KMS-11 (cell line): ENCODE data around the gene A1BG.

Source experiments
- H2AFZ ChIP-seq: fragments of 200-600 bp; sonication (generic); 2 replicates; pipeline ENCODE4 v1.6.1; 2016; ENCODE audit warnings: antibody characterized with exemption, mixed run types, low read depth
- H3K27ac ChIP-seq: fragments of 200-600 bp; sonication (generic); 2 replicates; pipeline ENCODE4 v1.6.1; 2016; ENCODE audit warnings: mild to moderate bottlenecking, mixed run types
- H3K27me3 ChIP-seq: fragments of 200-600 bp; sonication (generic); 2 replicates; pipeline ENCODE4 v1.6.1; 2017; ENCODE audit warnings: mild to moderate bottlenecking, low read depth, mixed run types, moderate library complexity; ENCODE audit not compliant: insufficient read depth
- H3K36me3 ChIP-seq: fragments of 200-600 bp; sonication (generic); 2 replicates; pipeline ENCODE4 v1.6.1; 2017; ENCODE audit warnings: mild to moderate bottlenecking, mixed run types; ENCODE audit not compliant: insufficient read depth
- H3K4me1 ChIP-seq: fragments of 200-600 bp; sonication (generic); 2 replicates; pipeline ENCODE4 v1.6.1; 2016; ENCODE audit warnings: mild to moderate bottlenecking, low read depth, mixed run types; ENCODE audit not compliant: poor library complexity, severe bottlenecking
- H3K4me2 ChIP-seq: fragments of 200-600 bp; sonication (generic); 2 replicates; pipeline ENCODE4 v1.7.0; 2016; ENCODE audit warnings: mild to moderate bottlenecking, mixed run types
- H3K4me3 ChIP-seq: fragments of 200-600 bp; sonication (generic); IDR thresholded peaks from 2 replicates; pipeline ENCODE4 v1.6.1; 2017; ENCODE audit warnings: low read depth, low read length, mixed read lengths; ENCODE audit not compliant: insufficient read depth
- H3K79me2 ChIP-seq: fragments of 200-600 bp; sonication (generic); 2 replicates; pipeline ENCODE4 v1.6.1; 2016; ENCODE audit warnings: low read depth, mixed run types; ENCODE audit not compliant: insufficient read depth
- H3K9ac ChIP-seq: fragments of 200-600 bp; sonication (generic); 2 replicates; pipeline ENCODE4 v1.6.1; 2016; ENCODE audit warnings: mild to moderate bottlenecking, mixed run types
- H4K20me1 ChIP-seq: fragments of 200-600 bp; sonication (generic); 2 replicates; pipeline ENCODE4 v1.6.1; 2016; ENCODE audit warnings: mild to moderate bottlenecking, mixed run types; ENCODE audit not compliant: insufficient read depth
- CTCF ChIP-seq: fragments of 200-600 bp; sonication (generic); conservative IDR thresholded peaks from 2 replicates; pipeline ENCODE4 v1.6.1; 2017; ENCODE audit warnings: low read depth, mild to moderate bottlenecking, antibody characterized with exemption, low read length, moderate library complexity, mixed read lengths

A1BG gene

GRCh38 chr19:58399903-58400302 lies 46.6 kb upstream of the A1BG start:
- no peak for TF ChIP-seq CTCF
- Histone ChIP-seq H3K4me1 (peaks cover 13% of the 10 kb centered on the region), H3K27ac (no peak overlapping the region), H3K9ac (no peak overlapping the region), H3K36me3 (no peaks in the 10 kb centered on the region), H3K27me3 (no peaks in the 10 kb centered on the region), H3K4me2 (no peak overlapping the region), H2AFZ (no peak overlapping the region), H4K20me1 (no peaks in the 10 kb centered on the region), H3K79me2 (no peaks in the 10 kb centered on the region), H3K4me3 (no peak overlapping the region)

GRCh38 chr19:58398545-58398944 lies 45.3 kb upstream of the A1BG start:
- Histone ChIP-seq H3K36me3 (no peaks in the 10 kb centered on the region), H2AFZ (no peak overlapping the region), H3K9ac (no peak overlapping the region), H4K20me1 (no peaks in the 10 kb centered on the region), H3K27me3 (no peaks in the 10 kb centered on the region), H3K4me2 (no peak overlapping the region), H3K4me3 (no peak overlapping the region), H3K79me2 (no peaks in the 10 kb centered on the region), H3K27ac (no peak overlapping the region), H3K4me1 (peaks cover 13% of the 10 kb centered on the region)
- TF ChIP-seq CTCF: no peak

- Histone ChIP-seq H4K20me1 (no peaks in the 10 kb centered on the region), H3K4me2 (no peak overlapping the region), H3K9ac (no peak overlapping the region), H2AFZ (no peak overlapping the region), H3K36me3 (peaks cover under 1% of the 10 kb centered on the region; the same call in 1 of the 2 replicates), H3K79me2 (no peaks in the 10 kb centered on the region), H3K27ac (no peak overlapping the region), H3K4me1 (peaks cover 13% of the 10 kb centered on the region), H3K4me3 (no peak overlapping the region), H3K27me3 (no peaks in the 10 kb centered on the region)
- no peak for TF ChIP-seq CTCF
These were observed 44.8 kb upstream of the A1BG start for GRCh38 chr19:58398087-58398486.

GRCh38 chr19:58397533-58398037 lies 44.3 kb upstream of the A1BG start:
- H3K4me3 ChIP-seq: no peak overlapping the region
- no peak for TF ChIP-seq CTCF
- H3K4me2 ChIP-seq: no peak overlapping the region
- no peaks in the 10 kb centered on the region for H4K20me1 ChIP-seq
- H3K79me2 ChIP-seq: no peaks in the 10 kb centered on the region
- peaks cover 5% of the 10 kb centered on the region; the same call in 1 of the 2 replicates for H3K36me3 ChIP-seq
- no peak overlapping the region for H2AFZ ChIP-seq
- H3K4me1 ChIP-seq: peaks cover 13% of the 10 kb centered on the region
- H3K27me3 ChIP-seq: no peaks in the 10 kb centered on the region
- no peak overlapping the region for H3K9ac ChIP-seq
- H3K27ac ChIP-seq: no peak overlapping the region
